ENCODE data around the gene GATAD2B.

DNA sequence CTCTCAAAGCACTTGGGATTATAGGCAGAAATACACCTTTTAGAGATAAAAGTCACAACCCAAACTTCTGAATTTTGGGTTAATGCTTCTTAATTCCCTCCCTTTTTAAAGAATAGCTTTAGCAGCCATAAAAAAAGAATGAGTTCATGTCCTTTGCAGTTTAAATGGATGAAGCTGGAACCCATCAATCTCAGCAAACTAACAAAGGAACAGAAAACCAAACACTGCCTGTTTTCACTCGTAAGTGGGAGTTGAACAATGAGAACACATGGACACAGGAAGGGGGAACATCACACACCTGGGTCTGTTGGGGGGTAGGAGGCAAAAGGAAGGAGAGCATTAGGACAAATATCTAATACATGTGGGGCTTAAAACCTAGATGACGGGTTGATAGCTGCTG lies 91.7 kb downstream of the GATAD2B start:
- TF ChIP-seq, protein P1, sequence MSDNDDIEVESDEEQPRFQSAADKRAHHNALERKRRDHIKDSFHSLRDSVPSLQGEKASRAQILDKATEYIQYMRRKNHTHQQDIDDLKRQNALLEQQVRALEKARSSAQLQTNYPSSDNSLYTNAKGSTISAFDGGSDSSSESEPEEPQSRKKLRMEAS (IDR thresholded peaks at IDR 0.05; ENCODE audit: insufficient read depth, insufficient read length), result no peak
- TF ChIP-seq, protein P2, sequence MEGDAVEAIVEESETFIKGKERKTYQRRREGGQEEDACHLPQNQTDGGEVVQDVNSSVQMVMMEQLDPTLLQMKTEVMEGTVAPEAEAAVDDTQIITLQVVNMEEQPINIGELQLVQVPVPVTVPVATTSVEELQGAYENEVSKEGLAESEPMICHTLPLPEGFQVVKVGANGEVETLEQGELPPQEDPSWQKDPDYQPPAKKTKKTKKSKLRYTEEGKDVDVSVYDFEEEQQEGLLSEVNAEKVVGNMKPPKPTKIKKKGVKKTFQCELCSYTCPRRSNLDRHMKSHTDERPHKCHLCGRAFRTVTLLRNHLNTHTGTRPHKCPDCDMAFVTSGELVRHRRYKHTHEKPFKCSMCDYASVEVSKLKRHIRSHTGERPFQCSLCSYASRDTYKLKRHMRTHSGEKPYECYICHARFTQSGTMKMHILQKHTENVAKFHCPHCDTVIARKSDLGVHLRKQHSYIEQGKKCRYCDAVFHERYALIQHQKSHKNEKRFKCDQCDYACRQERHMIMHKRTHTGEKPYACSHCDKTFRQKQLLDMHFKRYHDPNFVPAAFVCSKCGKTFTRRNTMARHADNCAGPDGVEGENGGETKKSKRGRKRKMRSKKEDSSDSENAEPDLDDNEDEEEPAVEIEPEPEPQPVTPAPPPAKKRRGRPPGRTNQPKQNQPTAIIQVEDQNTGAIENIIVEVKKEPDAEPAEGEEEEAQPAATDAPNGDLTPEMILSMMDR (IDR thresholded peaks at IDR 0.05; ENCODE audit: extremely low read depth in 1 of 2, insufficient read depth in 1 of 2, low read depth in 1 of 2, low read length in 2 of 2), result no peak
- TF ChIP-seq POLR2A (IDR thresholded peaks at IDR 0.05; ENCODE audit: low read depth, low read length), result no peak
- no peak for TF ChIP-seq EZH2 (IDR thresholded peaks at IDR 0.05; ENCODE audit: borderline replicate concordance, low read depth, low read length, severe bottlenecking)
- TF ChIP-seq JUN (IDR thresholded peaks at IDR 0.05; ENCODE audit: borderline replicate concordance, insufficient read depth, insufficient read length, low read depth), result no peak
- TF ChIP-seq POLR2AphosphoS5 (IDR thresholded peaks at IDR 0.05; ENCODE audit: insufficient read depth, low read depth, low read length), result no peak
- TF ChIP-seq FOS (IDR thresholded peaks at IDR 0.05; ENCODE audit: borderline replicate concordance, insufficient read depth, low read length), result no peak
- no peak for TF ChIP-seq GATA2 (IDR thresholded peaks at IDR 0.05; ENCODE audit: insufficient read depth, insufficient read length, low read depth, low read length)
- no peak for TF ChIP-seq MYC (IDR thresholded peaks at IDR 0.05; ENCODE audit: low read depth, low read length)

All from endothelial cell of umbilical vein (primary cell).